Retina (tissue), 1 donor: ENCODE data around the gene BAG1.

ENCODE experiments used
- DNase-seq: peaks from one replicate; pipeline ENCODE4 v3.0.0-alpha.2; 2016

Gene BAG1

DNA sequence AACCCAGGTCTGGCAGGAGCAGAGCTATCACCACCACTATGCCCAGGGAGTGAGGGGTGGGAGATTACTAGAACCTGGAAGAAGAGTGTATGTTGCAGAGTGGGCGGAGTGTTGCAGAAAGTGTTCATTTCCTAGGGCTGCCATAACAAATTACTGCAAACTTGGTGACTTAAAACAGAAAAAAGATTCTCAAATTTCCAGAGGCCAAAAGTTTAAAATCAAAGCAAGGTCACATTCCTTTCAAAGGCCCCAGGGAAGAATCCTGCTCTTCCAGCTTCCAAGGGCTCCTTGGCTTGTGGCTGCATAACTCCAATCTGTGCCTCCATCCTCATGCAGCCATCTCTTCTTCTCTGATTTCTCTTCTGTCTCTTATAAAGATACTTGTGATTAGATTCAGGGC is 55.1 kb downstream of the BAG1 start:
- no peak for DNase-seq

GRCh38 chr9:33202552-33203201 is 61.8 kb downstream of the BAG1 start:
- DNase-seq: no peak
